Measurements from ENCODE around the gene RPL6.
"Not testable (repeated sequence)": the region's sequence is repeated elsewhere in the genome, so short reads cannot be mapped to it uniquely, and the experiment has no call there.

RPL6 gene

GRCh38 chr12:112420740-112421139 lies 11.3 kb upstream of the RPL6 start:
- no peak for TF ChIP-seq MAX (IDR thresholded peaks at IDR 0.05; ENCODE audit: low read depth, low read length)
- no peak for TF ChIP-seq CTCF (IDR thresholded peaks at IDR 0.05; ENCODE audit: low read depth, low read length)
- no peak for TF ChIP-seq POLR2A (IDR thresholded peaks at IDR 0.05; ENCODE audit: extremely low read depth, insufficient read length)
- no peak for TF ChIP-seq MYC (IDR thresholded peaks at IDR 0.05; ENCODE audit: low read depth, low read length)
- H3K4me3 ChIP-seq (ENCODE audit: low read depth, low read length) = peak overlapping the region; percentile 25
- no peak for DNase-seq (ENCODE audit: low read depth)

- DNase-seq (ENCODE audit: low read depth) = no peak
- H3K4me3 ChIP-seq (ENCODE audit: low read depth, low read length) = peak overlapping the region; percentile 86
- TF ChIP-seq MYC (IDR thresholded peaks at IDR 0.05; ENCODE audit: low read depth, low read length) (peak; percentile 32; the same call in 1 of the 2 replicates), CTCF (IDR thresholded peaks at IDR 0.05; ENCODE audit: low read depth, low read length) (no peak)
Observed at GRCh38 chr12:112419297-112420133, 10.1 kb upstream of the RPL6 start.

GRCh38 chr12:112418608-112419296 lies 9.3 kb upstream of the RPL6 start, which contains the start of gene PTPN11:
PTPN11 (plus strand) TSS chr12:112418947; CDS start chr12:112419112, 165 bp downstream.
- H3K4me3 ChIP-seq (ENCODE audit: low read depth, low read length) = peak within 1 kb of the TSS; percentile 86
- DNase-seq (ENCODE audit: low read depth) = peak; percentile 95
- TF ChIP-seq MYC (IDR thresholded peaks at IDR 0.05; ENCODE audit: low read depth, low read length) (peak; percentile 53; the same call in 1 of the 2 replicates), MAX (IDR thresholded peaks at IDR 0.05; ENCODE audit: low read depth, low read length) (peak; percentile 49; the same call in 1 of the 2 replicates), POLR2A (IDR thresholded peaks at IDR 0.05; ENCODE audit: extremely low read depth, insufficient read length) (peak; percentile 99), CTCF (IDR thresholded peaks at IDR 0.05; ENCODE audit: low read depth, low read length) (peak; percentile 47)

- TF ChIP-seq POLR2A (IDR thresholded peaks at IDR 0.05; ENCODE audit: extremely low read depth, insufficient read length) = no peak
- TF ChIP-seq MAX (IDR thresholded peaks at IDR 0.05; ENCODE audit: low read depth, low read length) = no peak
- TF ChIP-seq MYC (IDR thresholded peaks at IDR 0.05; ENCODE audit: low read depth, low read length) = no peak
- TF ChIP-seq CTCF (IDR thresholded peaks at IDR 0.05; ENCODE audit: low read depth, low read length) = no peak
- DNase-seq (ENCODE audit: low read depth) = no peak
- H3K4me3 ChIP-seq (ENCODE audit: low read depth, low read length) = peak overlapping the region; percentile 86
Observed at GRCh38 chr12:112418273-112418607, 8.8 kb upstream of the RPL6 start.

GRCh38 chr12:112415457-112415856 lies 6.1 kb upstream of the RPL6 start:
- H3K4me3 ChIP-seq (ENCODE audit: low read depth, low read length); DNase-seq (ENCODE audit: low read depth): not testable (repeated sequence)

- no peak overlapping the region for H3K4me3 ChIP-seq (ENCODE audit: low read depth, low read length)
- no peak for TF ChIP-seq POLR2A (IDR thresholded peaks at IDR 0.05; ENCODE audit: extremely low read depth, insufficient read length)
- no peak for TF ChIP-seq MAX (IDR thresholded peaks at IDR 0.05; ENCODE audit: low read depth, low read length)
- TF ChIP-seq CTCF (IDR thresholded peaks at IDR 0.05; ENCODE audit: low read depth, low read length) = no peak
- no peak for TF ChIP-seq MYC (IDR thresholded peaks at IDR 0.05; ENCODE audit: low read depth, low read length)
- DNase-seq (ENCODE audit: low read depth) = peak; percentile 73
Observed at GRCh38 chr12:112413855-112414625, 4.6 kb upstream of the RPL6 start.
